GM21576 (cell line): ENCODE results near the gene ZNF80.
"Not testable (repeated sequence)": the region's sequence is repeated elsewhere in the genome, so short reads cannot be mapped to it uniquely, and the experiment has no call there.

Source experiments
- ATAC-seq: cut with Tn5 transposase; IDR thresholded peaks from one replicate; pipeline ENCODE4 v1.9.1; 2021; ENCODE audit warnings: mild to moderate bottlenecking, moderate library complexity; ENCODE audit not compliant: unreplicated experiment

The ZNF80 gene

GRCh38 chr3:114237478-114237877, at the start of gene ZNF80:
ZNF80 (minus strand) TSS chr3:114237578; CDS start chr3:114237074, 504 bp downstream.
- ATAC-seq, result not testable (repeated sequence)

DNA sequence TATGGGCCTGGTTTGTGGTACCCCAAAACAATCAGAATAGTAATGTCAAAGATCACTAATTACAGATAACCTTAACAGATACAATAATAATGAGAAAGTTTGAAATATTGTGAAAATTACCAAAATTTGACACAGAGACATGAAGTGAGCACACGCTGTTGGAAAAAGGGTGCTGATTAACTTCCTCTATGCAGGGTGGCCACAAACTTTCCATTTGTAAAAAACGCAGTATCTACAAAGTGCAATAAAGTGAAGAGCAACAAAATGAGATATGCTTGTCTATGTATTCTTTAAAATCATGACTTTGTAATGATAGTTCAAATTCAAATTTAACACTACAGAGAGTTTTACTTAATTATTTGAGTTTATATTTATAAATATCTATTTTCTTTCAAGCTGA, 48.9 kb upstream of the ZNF80 start:
- ATAC-seq, result no peak

DNA sequence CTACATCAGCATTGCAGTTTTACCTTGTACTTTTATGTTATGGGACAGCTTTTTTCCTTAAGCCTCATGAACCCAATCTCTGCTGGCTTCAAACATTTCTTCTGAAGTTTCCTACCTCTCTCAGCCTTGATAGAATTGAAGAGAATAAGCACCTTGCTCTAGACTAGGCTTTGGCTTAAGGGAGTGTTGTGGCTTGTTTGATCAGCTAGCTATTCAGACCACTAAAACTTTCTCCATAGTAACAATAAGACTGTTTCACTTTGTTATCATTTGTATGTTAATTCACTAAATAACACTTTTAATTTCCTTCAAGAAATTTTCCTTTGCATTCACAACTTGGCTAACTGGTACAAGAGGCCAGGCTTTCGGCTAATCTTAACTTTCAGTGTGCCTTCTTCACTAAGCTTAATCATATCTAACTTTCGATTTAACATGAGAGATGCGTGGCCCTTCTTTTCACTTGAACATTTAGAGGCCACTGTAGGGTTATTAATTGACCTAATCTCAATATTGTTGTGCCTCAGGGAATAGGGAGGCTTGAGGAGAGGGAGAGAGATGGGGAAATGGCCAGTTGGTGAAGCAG, 48.4 kb upstream of the ZNF80 start:
- no peak for ATAC-seq

GRCh38 chr3:114284644-114285043, 47.3 kb upstream of the ZNF80 start:
- ATAC-seq, result no peak

- not testable (repeated sequence) for ATAC-seq
These were observed 39.5 kb upstream of the ZNF80 start for GRCh38 chr3:114276856-114277255.

GRCh38 chr3:114274929-114275328, 37.6 kb upstream of the ZNF80 start:
- no peak for ATAC-seq

- no peak for ATAC-seq
These were observed 34.9 kb upstream of the ZNF80 start for GRCh38 chr3:114272271-114272670.

DNA sequence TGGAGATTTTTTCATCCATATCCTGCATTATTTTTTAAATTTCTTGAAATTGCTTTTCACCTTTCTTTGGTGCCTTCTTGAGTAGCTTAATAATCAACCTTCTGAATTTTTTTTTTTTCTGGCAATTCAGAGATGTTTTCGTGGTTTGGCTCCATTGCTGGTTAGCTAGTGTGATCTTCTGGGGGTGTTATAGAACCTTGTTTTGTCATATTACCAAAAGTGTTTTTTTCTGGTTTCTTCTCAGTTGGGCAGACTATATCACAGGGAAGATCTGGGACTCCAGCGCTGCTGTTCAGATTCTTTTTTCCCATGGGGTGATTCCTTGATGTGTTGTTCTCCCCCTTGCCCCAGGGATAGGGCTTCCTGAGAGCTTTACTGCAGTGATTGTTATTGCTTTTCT, 32.6 kb upstream of the ZNF80 start:
- ATAC-seq, result no peak

DNA sequence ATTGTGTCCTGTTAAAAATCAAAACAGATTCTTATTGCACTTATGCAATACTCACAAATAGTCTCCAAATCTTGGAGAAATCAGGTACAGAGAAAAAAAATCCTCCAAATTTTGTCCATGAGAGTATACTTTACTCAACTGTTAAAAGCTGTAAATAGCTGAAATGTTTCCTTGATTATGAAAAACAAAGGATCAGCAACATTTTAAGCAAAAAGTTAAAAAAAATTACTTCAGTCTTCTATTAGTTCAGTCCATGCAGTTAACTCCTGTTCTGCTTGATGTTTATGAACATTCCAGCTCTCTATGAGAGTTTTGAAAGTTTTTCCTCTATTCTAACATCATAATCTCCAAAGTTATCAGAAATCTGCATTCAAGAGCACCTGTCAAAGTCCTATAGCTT, 22.8 kb upstream of the ZNF80 start:
- ATAC-seq, result no peak

GRCh38 chr3:114259566-114259965, 22.2 kb upstream of the ZNF80 start:
- no peak for ATAC-seq

DNA sequence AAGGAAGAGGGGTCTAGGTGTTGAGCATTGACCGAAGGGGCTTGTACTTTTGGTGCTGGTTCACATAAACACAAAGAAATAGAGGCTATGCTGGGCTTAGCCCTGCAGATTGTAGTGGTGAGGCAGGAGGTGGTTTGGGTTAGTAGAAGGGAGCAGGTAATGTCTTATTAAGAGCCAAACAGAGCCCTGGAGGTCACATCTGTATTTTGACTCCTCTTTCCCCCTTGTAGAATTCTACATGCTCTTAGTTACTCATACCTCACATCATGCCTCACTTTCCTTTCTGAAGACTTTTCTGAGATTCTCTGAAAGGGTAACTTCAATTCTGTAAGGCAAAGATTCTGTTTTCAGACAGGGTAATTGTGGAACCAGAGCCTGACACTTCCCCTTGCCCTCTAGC, 16.1 kb upstream of the ZNF80 start:
- ATAC-seq, result no peak

- ATAC-seq, result no peak
These were observed 15.6 kb upstream of the ZNF80 start for GRCh38 chr3:114252954-114253353.

DNA sequence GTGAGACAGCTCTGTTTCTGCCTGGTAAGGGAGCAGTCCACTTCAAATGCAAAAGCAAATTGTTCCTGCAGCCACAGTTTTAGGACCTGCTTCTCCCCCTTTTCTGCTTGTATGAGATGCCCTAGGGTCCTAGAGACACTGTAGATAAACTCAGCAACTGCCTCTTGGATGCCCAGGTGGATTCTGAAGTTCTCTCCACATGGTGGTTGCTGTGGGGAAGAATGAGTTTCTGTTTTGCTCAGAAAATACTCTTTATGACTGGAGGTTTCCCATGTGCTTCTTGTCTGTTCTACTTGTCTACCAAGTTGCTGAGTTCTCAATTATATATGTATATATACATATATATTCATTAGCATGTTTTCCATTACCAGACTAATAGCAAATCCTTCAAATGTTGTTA, 5.6 kb upstream of the ZNF80 start:
- peak; percentile 88 for ATAC-seq

GRCh38 chr3:114241262-114241661, 3.9 kb upstream of the ZNF80 start:
- no peak for ATAC-seq

DNA sequence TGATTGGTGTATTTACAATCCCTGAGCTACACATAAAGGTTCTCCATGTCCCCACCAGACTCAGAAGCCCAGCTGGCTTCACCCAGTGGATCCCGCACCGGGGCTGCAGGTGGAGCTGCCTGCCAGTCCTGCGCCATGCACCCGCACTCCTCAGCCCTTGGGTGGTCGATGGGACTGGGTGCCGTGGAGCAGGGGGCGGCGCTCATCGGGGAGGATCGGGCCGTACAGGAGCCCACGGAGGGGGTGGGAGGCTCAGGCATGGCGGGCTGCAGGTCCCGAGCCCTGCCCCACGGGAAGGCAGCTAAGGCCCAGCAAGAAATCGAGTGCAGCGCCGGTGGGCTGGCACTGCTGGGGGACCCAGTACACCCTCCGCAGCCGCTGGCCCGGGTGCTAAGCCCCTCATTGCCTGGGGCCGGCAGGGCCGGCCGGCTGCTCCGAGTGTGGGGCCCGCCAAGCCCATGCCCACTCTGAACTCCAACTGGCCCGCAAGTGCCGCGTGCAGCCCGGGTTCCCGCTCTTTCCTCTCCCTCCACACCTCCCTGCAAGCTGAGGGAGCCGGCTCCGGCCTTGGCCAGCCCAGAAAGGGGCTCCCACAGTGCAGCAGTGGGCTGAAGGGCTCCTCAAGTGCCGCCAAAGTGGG, 888 bp upstream of the ZNF80 start:
- ATAC-seq, result not testable (repeated sequence)

- no peak for ATAC-seq
These were observed 1.9 kb downstream of the ZNF80 start for GRCh38 chr3:114235431-114235830.

DNA sequence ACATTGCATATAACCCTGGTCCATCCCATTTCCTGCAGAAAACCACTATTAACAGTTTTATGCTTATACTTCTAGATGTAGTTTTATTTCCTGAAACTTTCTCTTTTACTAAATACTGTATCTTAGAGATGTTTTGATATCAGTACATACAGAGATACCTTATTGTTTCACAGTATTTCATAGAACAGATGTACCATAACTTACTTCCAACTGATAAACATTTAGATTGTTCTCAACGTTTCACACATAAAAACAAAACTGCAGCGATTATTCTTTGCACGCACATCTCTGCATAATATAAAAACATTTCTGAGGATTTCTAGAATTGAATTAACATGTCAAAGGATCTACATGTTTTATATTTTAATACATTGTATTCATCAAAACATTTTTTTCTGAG, 2.6 kb downstream of the ZNF80 start:
- ATAC-seq, result no peak

DNA sequence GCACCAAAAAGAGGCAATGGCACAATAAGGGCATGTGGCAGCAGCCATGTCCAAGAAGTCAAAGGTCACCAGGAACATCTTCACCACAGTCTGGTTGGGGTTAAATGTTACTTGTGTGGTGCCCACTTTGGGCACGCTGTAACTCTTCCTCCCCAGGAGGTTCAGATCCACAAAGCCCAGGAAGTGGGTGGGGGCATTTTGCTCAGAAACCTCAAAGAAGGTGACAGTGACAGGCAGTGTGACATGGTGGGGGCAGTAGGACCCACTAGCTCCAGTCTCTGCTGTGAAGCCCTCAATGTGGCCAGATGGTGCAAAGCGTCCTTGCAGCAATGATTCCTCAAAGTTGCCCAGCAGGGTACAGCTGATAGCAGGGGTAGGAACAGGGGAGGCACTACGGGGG, 5.8 kb downstream of the ZNF80 start:
- no peak for ATAC-seq

DNA sequence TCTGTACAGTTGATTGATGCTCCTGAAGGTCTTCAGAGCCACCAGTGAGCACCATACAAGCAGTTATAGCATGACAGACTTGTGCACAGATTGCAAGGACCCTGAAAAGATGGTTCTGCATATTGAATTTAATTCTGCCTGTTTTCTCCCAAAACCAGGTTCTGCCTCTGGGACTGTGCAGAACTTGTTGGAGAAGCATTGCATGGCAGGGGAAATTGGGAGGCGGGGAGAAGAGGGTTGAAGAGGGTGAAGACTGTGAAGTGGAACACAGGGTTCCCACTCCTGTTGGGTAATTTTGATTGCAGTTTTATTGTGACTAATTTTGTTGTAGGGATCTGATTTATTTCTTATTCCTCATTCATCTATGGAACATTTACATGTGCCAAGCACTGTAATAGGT, 10.3 kb downstream of the ZNF80 start:
- ATAC-seq, result no peak

- ATAC-seq, result no peak
These were observed 11.1 kb downstream of the ZNF80 start for GRCh38 chr3:114226313-114226712.

DNA sequence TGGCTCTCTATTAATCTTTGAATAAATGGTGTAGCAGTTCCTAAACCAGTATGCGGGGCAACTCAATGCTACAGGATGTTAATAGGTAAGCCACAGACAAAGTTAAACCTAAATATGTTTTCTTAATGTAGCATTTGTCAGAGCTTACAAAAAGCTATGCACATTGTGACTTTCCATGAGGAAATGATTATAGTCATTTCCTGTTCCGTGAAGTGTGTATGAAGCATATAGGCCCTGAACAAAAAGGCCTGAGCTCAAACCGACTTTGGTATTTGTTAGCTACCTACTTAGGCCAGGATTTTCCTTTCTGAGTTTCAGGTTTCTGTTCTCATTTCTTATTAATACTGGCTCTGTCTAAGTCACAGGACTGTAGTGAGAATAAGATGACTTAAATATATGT, 14.2 kb downstream of the ZNF80 start:
- peak; percentile 86 for ATAC-seq

GRCh38 chr3:114221881-114222264, 15.5 kb downstream of the ZNF80 start:
- ATAC-seq, result no peak
